DOHH2 (cell line): ENCODE results near the gene SLC39A10.

Experiments used
- CTCF ChIP-seq: fragments of 200-600 bp; sonication (generic); IDR thresholded peaks from one replicate; pipeline ENCODE4 v1.5.1; 2014; ENCODE audit warnings: antibody characterized with exemption, mild to moderate bottlenecking, low read depth, low read length; ENCODE audit not compliant: poor library complexity, severe bottlenecking
- EZH2phosphoT487 ChIP-seq: fragments of 200-600 bp; sonication (generic); IDR thresholded peaks from 2 replicates; pipeline ENCODE4 v1.6.1; 2017; ENCODE audit warnings: borderline replicate concordance, mild to moderate bottlenecking, antibody characterized with exemption, low read length, moderate library complexity, mixed read lengths

- no peak for TF ChIP-seq CTCF
- no peak for TF ChIP-seq EZH2phosphoT487
Observed at GRCh38 chr2:195733831-195734230, 76.8 kb downstream of the SLC39A10 start.
